HepG2 (cell line): Measurements from ENCODE around the gene YLPM1. TPM values are rescaled to one million over a fixed set of nuclear protein-coding genes. Genes with fewer than 3 reads are reported as not detected.

Experiments
- ATAC-seq: fragments of 200-7000 bp; cut with Tn5 transposase; 3 replicates; pipeline ENCODE4 v1.9.1; 2020; ENCODE audit warnings: mild to moderate bottlenecking, moderate library complexity
- BruUV-seq: library from RNA; stranded (reverse); fragments of 400-500 nt; replicated peaks from 2 replicates; lab custom pipeline; 2021; lab: Mats Ljungman, UMichigan
- CTCF ChIA-PET: fragments of 300-600 bp; formaldehyde crosslinking; extraction: SDS; loops from one replicate; lab custom pipeline; 2021; ENCODE audit warnings: low total read pairs, inconsistent platforms, low intra/inter-chr PET ratio; lab: Yijun Ruan, JAX
- POLR2A ChIA-PET: fragments of 350-600 bp; sonication (Branson Sonifier 250); formaldehyde crosslinking; loops from one replicate; lab custom pipeline; 2020; ENCODE audit warnings: antibody characterized with exemption, inconsistent platforms; lab: Yijun Ruan, JAX
- DNase-seq: peaks from one replicate; pipeline ENCODE4 v3.0.0-alpha.2; 2015; ENCODE audit warnings: low spot score
- FAIRE-seq: peaks from 3 replicates; lab custom pipeline; 2011; peaks lifted over from hg19 to GRCh38; lab: Jason Lieb, UNC
- H2AFZ ChIP-seq: one replicate; pipeline ENCODE4 v1.6.1; 2011; ENCODE audit warnings: low read length, inconsistent platforms
- H3K27ac ChIP-seq: fragments of 300-600 bp; 3 replicates; pipeline ENCODE4 v1.8.0; 2011; ENCODE audit warnings: mixed run types, mild to moderate bottlenecking, mixed read lengths, low read length, inconsistent platforms; ENCODE audit not compliant: insufficient read depth; ENCODE audit errors: extremely low read length
- H3K27me3 ChIP-seq, 2 experiments: fragments of 200-600 bp in 1 of 2; 2 replicates in 1 of 2; 3 replicates in 1 of 2; pipeline versions ENCODE4 v1.6.0 to v1.8.0; 2011; ENCODE audit warnings: low read length in 2 of 2, mild to moderate bottlenecking in 2 of 2, moderate library complexity in 2 of 2, inconsistent platforms in 1 of 2; ENCODE audit not compliant: insufficient read depth in 2 of 2, control insufficient read depth in 1 of 2
- H3K36me3 ChIP-seq, 2 experiments: fragments of 200-600 bp in 1 of 2; replicated peaks in 1 of 2; 2 replicates in 1 of 2; 3 replicates in 1 of 2; pipeline versions ENCODE4 v1.5.1 to v1.8.0; 2011; ENCODE audit warnings: low read length in 2 of 2, inconsistent platforms in 1 of 2; ENCODE audit not compliant: insufficient read depth in 2 of 2, control insufficient read depth in 1 of 2
- H3K4me1 ChIP-seq: 2 replicates; pipeline ENCODE4 v1.5.1; 2012; ENCODE audit warnings: low read length, inconsistent platforms; ENCODE audit not compliant: insufficient read depth
- H3K4me2 ChIP-seq: 2 replicates; pipeline ENCODE4 v1.6.0; 2011; ENCODE audit warnings: low read depth, low read length, inconsistent platforms
- H3K4me3 ChIP-seq, 3 experiments: fragments of 200-600 bp in 1 of 3; sonication (generic), shearing (Covaris generic) in 1 of 3; replicated peaks in 1 of 3; 2 replicates each; pipeline ENCODE4 v1.5.1; 2011 to 2016; ENCODE audit warnings: low read length in 3 of 3, inconsistent platforms in 2 of 3, low read depth in 2 of 3, mild to moderate bottlenecking in 2 of 3, control low read depth in 1 of 3, mixed read lengths in 1 of 3; ENCODE audit not compliant: insufficient read depth in 1 of 3
- H3K79me2 ChIP-seq: one replicate; pipeline ENCODE4 v1.6.1; 2011; ENCODE audit warnings: low read length, inconsistent platforms; ENCODE audit not compliant: insufficient read depth
- H3K9ac ChIP-seq: 2 replicates; pipeline ENCODE4 v1.6.0; 2011; ENCODE audit warnings: mild to moderate bottlenecking, low read depth, low read length, inconsistent platforms; ENCODE audit not compliant: insufficient read depth
- H3K9me3 ChIP-seq: 2 replicates; pipeline ENCODE4 v1.5.1; 2012; ENCODE audit warnings: mild to moderate bottlenecking, low read length
- H4K20me1 ChIP-seq: 2 replicates; pipeline ENCODE4 v1.6.0; 2011; ENCODE audit warnings: inconsistent platforms, mild to moderate bottlenecking, low read length, moderate library complexity; ENCODE audit not compliant: insufficient read depth
- EZH2 ChIP-seq: conservative IDR thresholded peaks from 2 replicates; pipeline ENCODE4 v1.6.1; 2012; ENCODE audit warnings: mild to moderate bottlenecking, low read depth, low read length, moderate library complexity
- GABPA ChIP-seq, 2 experiments: IDR thresholded peaks; 2 replicates each; pipeline ENCODE4 v1.6.1; 2011 to 2016; ENCODE audit warnings: low read depth in 2 of 2, low read length in 1 of 2, missing biosample characterization in 1 of 2, missing genetic modification characterization in 1 of 2
- HBP1 ChIP-seq: IDR thresholded peaks from 2 replicates; pipeline ENCODE4 v1.6.1; 2016; ENCODE audit warnings: low read depth, control low read depth
- HHEX ChIP-seq: IDR thresholded peaks from 2 replicates; pipeline ENCODE4 v1.6.1; 2016; ENCODE audit warnings: control low read depth
- KAT2B ChIP-seq: fragments of 150-350 bp; IDR thresholded peaks from 2 replicates; pipeline ENCODE4 v1.6.1; 2014; ENCODE audit warnings: low read depth, low read length, borderline replicate concordance
- RAD21 ChIP-seq: fragments of 450-650 bp; formaldehyde crosslinking; IDR thresholded peaks from 2 replicates; pipeline ENCODE4 v1.5.0; 2020; ENCODE audit warnings: mild to moderate bottlenecking
- SMYD3 ChIP-seq: sonication (generic); formaldehyde crosslinking; IDR thresholded peaks from 2 replicates; pipeline ENCODE4 v1.8.1; 2023; ENCODE audit warnings: mild to moderate bottlenecking, missing genetic modification reagents
- TBP ChIP-seq: sonication (generic); formaldehyde crosslinking; IDR thresholded peaks from 2 replicates; pipeline ENCODE4 v1.5.0; 2020; ENCODE audit warnings: missing genetic modification reagents
- TGIF2 ChIP-seq: IDR thresholded peaks from 2 replicates; pipeline ENCODE4 v1.6.1; 2016; ENCODE audit warnings: control low read depth, missing compliant biosample characterization
- ZFP36L2 ChIP-seq: sonication (generic); formaldehyde crosslinking; IDR thresholded peaks from 2 replicates; pipeline ENCODE4 v1.4.0; 2020; ENCODE audit warnings: missing genetic modification reagents
- ZHX2 ChIP-seq, 2 experiments: sonication (generic) in 1 of 2; formaldehyde crosslinking in 1 of 2; IDR thresholded peaks; 2 replicates each; pipeline versions ENCODE4 v1.6.1 to v1.9.0; 2014 to 2022; ENCODE audit warnings: antibody characterized with exemption in 1 of 2, borderline replicate concordance in 1 of 2, inconsistent platforms in 1 of 2, low read depth in 1 of 2, missing genetic modification reagents in 1 of 2
- ZNF18 ChIP-seq: sonication (generic); formaldehyde crosslinking; IDR thresholded peaks from 2 replicates; pipeline ENCODE4 v1.8.0; 2022; ENCODE audit warnings: mild to moderate bottlenecking, missing genetic modification reagents; ENCODE audit not compliant: insufficient replicate concordance
- ZNF382 ChIP-seq: sonication (generic); formaldehyde crosslinking; IDR thresholded peaks from 2 replicates; pipeline ENCODE4 v1.5.0; 2020; ENCODE audit warnings: missing genetic modification reagents, mild to moderate bottlenecking, borderline replicate concordance
- ZNF644 ChIP-seq: IDR thresholded peaks from 2 replicates; pipeline ENCODE4 v1.6.1; 2016; ENCODE audit warnings: low read depth
- ZNF713 ChIP-seq: sonication (generic); formaldehyde crosslinking; IDR thresholded peaks from 2 replicates; pipeline ENCODE4 v1.4.0; 2020; ENCODE audit warnings: mild to moderate bottlenecking, missing genetic modification reagents
- WGBS: methylation state at CpG from one replicate; pipeline ENCODE4 v1.1.6; 2017; ENCODE audit warnings: low lambda C conversion rate; 5-methylcytosine and 5-hydroxymethylcytosine counted together
- in situ Hi-C: cut with HindIII; loops from 2 replicates; pipeline ENCODE4 v1.10.0; 2017; ENCODE audit warnings: low pct_unique_long_range_greater_than_20kb; ENCODE audit not compliant: extremely low pct_ligation_motif_present
- intact Hi-C: fragments of 100-400 bp; cut with micrococcal nuclease; formaldehyde crosslinking; loops from one replicate; pipeline ENCODE4 v1.10.0; 2022; ENCODE audit not compliant: unreplicated experiment
- polyA plus RNA-seq, 8 experiments: library from polyadenylated mRNA; depleted of rRNA in 3 of 8; stranded (reverse) in 7 of 8; unstranded in 1 of 8; fragments of >200 nt; fragmentation: Illumina TruSeq in 4 of 8; extraction: Trizol in 4 of 8; gene quantifications; 2 replicates each; pipeline versions ENCODE4 v1.2.1 to v1.2.3, GENCODE V29; 2011 to 2016; ENCODE audit warnings: low read depth in 4 of 8, missing spikeins in 1 of 8, mixed read lengths in 1 of 8; ENCODE audit not compliant: insufficient read depth in 1 of 8
- total RNA-seq, 5 experiments: library from RNA; depleted of rRNA; stranded (reverse); fragments of >200 nt; fragmentation: Illumina TruSeq; extraction: Trizol; gene quantifications; 2 replicates each; pipeline ENCODE4 v1.2.3, GENCODE V29; 2016; ENCODE audit warnings: low read depth in 1 of 5

The YLPM1 gene
- total and polyA plus RNA-seq, 2 of the 13 experiments (the other 11 are each of a cell fraction or from before 2014, with no cell fraction given), result 6.7 to 21.9 TPM

GRCh38 chr14:74832849-74833248, 69.7 kb downstream of the YLPM1 start:
- 95% methylated on average over 4 of the region's 4 CpGs for WGBS
- BruUV-seq, result no TSS peak
- Histone ChIP-seq H3K27me3 (no peaks in the 10 kb centered on the region), H3K79me2 (no peaks in the 10 kb centered on the region), H4K20me1 (no peaks in the 10 kb centered on the region), H3K36me3 (peaks cover 9 to 46% of the 10 kb centered on the region in 2 experiments), H3K4me2 (no peak overlapping the region), H3K9me3 (no peaks in the 10 kb centered on the region), H2AFZ (no peak overlapping the region), H3K4me3 (no peak overlapping the region), H3K9ac (no peak overlapping the region), H3K27ac (no peak overlapping the region), H3K4me1 (peaks cover 11% of the 10 kb centered on the region)
- ATAC-seq (no peak), FAIRE-seq (no peak), DNase-seq (no peak)
- ChIA-PET CTCF (no interaction called here), POLR2A (no interaction called here)
- in situ Hi-C loops, result no loop called here
- intact Hi-C loops, result no loop called here
- TF ChIP-seq HHEX (CRISPR knock-in tag) (no peak), HBP1 (CRISPR knock-in tag) (no peak), GABPA (IDR thresholded peaks at IDR 0.05; ENCODE audit: low read depth, low read length) (no peak), GABPA (CRISPR knock-in tag; IDR thresholded peaks at IDR 0.05; ENCODE audit: low read depth) (no peak), ZFP36L2 (CRISPR knock-in tag) (no peak), ZNF713 (no peak), RAD21 (CRISPR knock-in tag) (no peak), ZHX2 (IDR thresholded peaks at IDR 0.05; ENCODE audit: low read depth) (no peak), ZHX2 (CRISPR knock-in tag; IDR thresholded peaks at IDR 0.05; ENCODE audit: borderline replicate concordance) (no peak), ZNF382 (CRISPR knock-in tag) (no peak), TGIF2 (CRISPR knock-in tag) (no peak), SMYD3 (no peak), ZNF18 (CRISPR knock-in tag) (no peak), KAT2B (no peak), ZNF644 (CRISPR knock-in tag) (no peak), TBP (no peak), EZH2 (no peak)
